LNCAP (cell line): ENCODE results near the gene MRPL27.

Experiments
- CTCF ChIP-seq: fragments of 450-650 bp; IDR thresholded peaks from 2 replicates; pipeline ENCODE4 v1.5.1; 2017; ENCODE audit warnings: mild to moderate bottlenecking

The MRPL27 gene

GRCh38 chr17:50365649-50366393 is 7.2 kb downstream of the MRPL27 start:
- no peak for TF ChIP-seq CTCF

GRCh38 chr17:50365165-50365564 is 7.8 kb downstream of the MRPL27 start:
- no peak for TF ChIP-seq CTCF

GRCh38 chr17:50364715-50365114 is 8.3 kb downstream of the MRPL27 start:
- TF ChIP-seq CTCF, result no peak

- TF ChIP-seq CTCF, result no peak
These were observed 8.9 kb downstream of the MRPL27 start for GRCh38 chr17:50364061-50364458.

- no peak for TF ChIP-seq CTCF
These were observed 9.5 kb downstream of the MRPL27 start for GRCh38 chr17:50363217-50364060.

GRCh38 chr17:50362661-50363060 is 10.3 kb downstream of the MRPL27 start:
- TF ChIP-seq CTCF, result no peak

- TF ChIP-seq CTCF, result peak; percentile 87
These were observed 11.2 kb downstream of the MRPL27 start for GRCh38 chr17:50361561-50362480.
